HFF-Myc (cell line): ENCODE data around the gene CTPS2.
"Not testable (repeated sequence)": the region's sequence is repeated elsewhere in the genome, so short reads cannot be mapped to it uniquely, and the experiment has no call there.

Source experiments
- DNase-seq: peaks from one replicate; pipeline ENCODE4 v3.0.0-alpha.2; 2011; ENCODE audit warnings: low read depth; ENCODE audit errors: extremely low read depth
- H3K4me3 ChIP-seq: replicated peaks from 2 replicates; pipeline ENCODE4 v1.5.1; 2011; ENCODE audit warnings: low read depth, mild to moderate bottlenecking, control low read depth, low read length
- CTCF ChIP-seq: IDR thresholded peaks from 2 replicates; pipeline ENCODE4 v1.5.1; 2012; ENCODE audit warnings: mild to moderate bottlenecking, low read depth, low read length, control low read depth; ENCODE audit errors: missing control alignments

Gene CTPS2

DNA sequence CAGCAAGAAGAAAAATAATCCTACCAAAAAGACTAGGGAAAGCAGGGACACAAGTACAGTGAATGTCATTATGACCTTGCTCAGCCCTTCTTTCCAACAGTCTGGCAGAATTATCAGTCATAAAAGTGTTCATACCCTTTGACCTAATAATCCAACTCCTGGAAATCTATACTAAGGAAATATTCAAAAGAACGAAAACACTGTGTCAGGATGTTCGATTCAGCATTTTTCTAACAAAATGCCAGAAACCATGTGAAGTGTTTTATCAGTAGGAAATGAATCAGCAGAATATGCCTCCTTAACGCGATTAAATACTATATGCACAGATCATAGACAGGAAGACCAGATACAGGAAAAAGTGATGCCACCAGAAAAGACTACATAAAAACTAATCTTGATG lies 78.7 kb downstream of the CTPS2 start:
- H3K4me3 ChIP-seq: no peak overlapping the region
- DNase-seq: no peak
- TF ChIP-seq CTCF: no peak

GRCh38 chrX:16629909-16630308 lies 82.6 kb downstream of the CTPS2 start:
- no peak overlapping the region for H3K4me3 ChIP-seq
- DNase-seq: no peak
- no peak for TF ChIP-seq CTCF

- no peak for DNase-seq
- no peak overlapping the region for H3K4me3 ChIP-seq
- TF ChIP-seq CTCF: no peak
Observed at GRCh38 chrX:16628946-16629595, 83.4 kb downstream of the CTPS2 start.

- not testable (repeated sequence) for H3K4me3 ChIP-seq, DNase-seq
Observed at GRCh38 chrX:16628511-16628910, 84.0 kb downstream of the CTPS2 start.

DNA sequence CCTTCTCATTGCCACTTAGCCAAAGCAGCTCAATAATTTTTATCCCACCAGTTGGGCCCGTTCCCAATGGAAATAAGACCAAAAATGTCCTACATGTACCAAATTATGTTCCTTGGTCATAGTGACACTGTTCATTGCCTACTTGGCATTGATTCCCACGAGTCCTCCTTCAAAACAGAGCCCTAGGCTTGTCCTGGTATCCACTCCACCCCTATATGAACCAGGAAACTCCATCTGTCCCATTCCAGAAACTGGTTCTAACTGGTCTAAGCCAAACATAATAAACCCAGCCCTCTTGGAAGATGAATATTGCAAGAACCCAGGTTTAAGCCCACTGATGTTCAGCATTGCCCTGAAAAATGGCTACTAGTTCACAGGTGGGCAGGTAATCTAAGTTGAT lies 93.4 kb downstream of the CTPS2 start:
- DNase-seq: no peak
- TF ChIP-seq CTCF: no peak
- no peak overlapping the region for H3K4me3 ChIP-seq

- TF ChIP-seq CTCF: no peak
- no peak for DNase-seq
- H3K4me3 ChIP-seq: no peak overlapping the region
Observed at GRCh38 chrX:16618422-16618821, 94.0 kb downstream of the CTPS2 start.

- TF ChIP-seq CTCF: no peak
- no peak for DNase-seq
- no peak overlapping the region for H3K4me3 ChIP-seq
Observed at GRCh38 chrX:16617382-16617781, 95.1 kb downstream of the CTPS2 start.
